Measurements from ENCODE around the gene PELI3. TPM values are rescaled to one million over a fixed set of nuclear protein-coding genes. Genes with fewer than 3 reads are reported as not detected.

PELI3 gene
- 4.6 and 5.3 TPM in 2 replicates for total RNA-seq

GRCh38 chr11:66466225-66467033 lies at the start of gene PELI3:
PELI3 (plus strand) TSS chr11:66466905; CDS start chr11:66468129, 1,224 bp downstream.

GRCh38 chr11:66420671-66421476 lies 45.8 kb upstream of the PELI3 start, which contains the start of gene NPAS4:
NPAS4 (plus strand) TSS chr11:66421035; CDS start chr11:66421180, 145 bp downstream.

GRCh38 chr11:66438504-66439466 lies 27.9 kb upstream of the PELI3 start, which contains the start of gene MRPL11:
MRPL11 (minus strand) TSS chr11:66438848; CDS start chr11:66438754, 94 bp downstream.

GRCh38 chr11:66480117-66480938 lies 13.6 kb downstream of the PELI3 start, which contains the start of gene DPP3:
DPP3 (plus strand) TSS chr11:66480434; CDS start chr11:66482201, 1,767 bp downstream.

GRCh38 chr11:66510271-66510989 lies 43.7 kb downstream of the PELI3 start, which contains the start of gene BBS1:
BBS1 (plus strand) TSS chr11:66510635; CDS start chr11:66510660, 25 bp downstream.

Other genes starting within 250 kb of the PELI3 start
- 29.6 and 41.1 TPM in 2 replicates for gene KLC2, start 209.2 kb upstream of the PELI3 start, total RNA-seq
- gene RAB1B, start 198.3 kb upstream of the PELI3 start, total RNA-seq = 161 and 170 TPM in 2 replicates
- gene CNIH2, start 188.7 kb upstream of the PELI3 start, total RNA-seq = 0.11 TPM in 1 of 2 replicates, not detected in the other
- gene YIF1A, start 177.8 kb upstream of the PELI3 start, total RNA-seq = 148 and 150 TPM in 2 replicates
- gene TMEM151A, start 175.0 kb upstream of the PELI3 start, total RNA-seq = 0.31 TPM in 1 of 2 replicates, not detected in the other
- gene CD248, start 149.9 kb upstream of the PELI3 start, total RNA-seq = 0.47 and 1.3 TPM in 2 replicates
- 71.5 and 99.2 TPM in 2 replicates for gene RIN1, start 130.5 kb upstream of the PELI3 start, total RNA-seq
- gene BRMS1, start 121.8 kb upstream of the PELI3 start, total RNA-seq = 64.3 and 101 TPM in 2 replicates
- 15.6 and 18.1 TPM in 2 replicates for gene B4GAT1, start 119.3 kb upstream of the PELI3 start, total RNA-seq
- gene SLC29A2, start 95.1 kb upstream of the PELI3 start, total RNA-seq = 3.1 and 6.2 TPM in 2 replicates
- not detected in 2 replicates for gene NPAS4, start 45.9 kb upstream of the PELI3 start, total RNA-seq
- 73.6 and 93.1 TPM in 2 replicates for gene MRPL11, start 28.1 kb upstream of the PELI3 start, total RNA-seq
- 68.5 and 69.8 TPM in 2 replicates for gene DPP3, start 13.5 kb downstream of the PELI3 start, total RNA-seq
- gene BBS1, start 43.7 kb downstream of the PELI3 start, total RNA-seq = 11.6 and 18.0 TPM in 2 replicates
- gene ZDHHC24, start 79.1 kb downstream of the PELI3 start, total RNA-seq = 15.3 and 19.8 TPM in 2 replicates
- not detected in 2 replicates for gene ACTN3, start 80.0 kb downstream of the PELI3 start, total RNA-seq
- gene CTSF, start 101.7 kb downstream of the PELI3 start, total RNA-seq = 3.9 and 5.0 TPM in 2 replicates
- gene CCDC87, start 126.2 kb downstream of the PELI3 start, total RNA-seq = under 0.01 and 0.19 TPM in 2 replicates
- gene CCS, start 126.3 kb downstream of the PELI3 start, total RNA-seq = 20.0 and 24.5 TPM in 2 replicates
- gene RBM14, start 149.7 kb downstream of the PELI3 start, total RNA-seq = 28.5 and 54.3 TPM in 2 replicates
- 79.7 and 80.4 TPM in 2 replicates for gene RBM4, start 171.8 kb downstream of the PELI3 start, total RNA-seq
- gene RBM4B, start 211.0 kb downstream of the PELI3 start, total RNA-seq = 10.8 and 11.0 TPM in 2 replicates

Measured in hair follicular keratinocyte (primary cell).